Right atrium auricular region (tissue), 2 donors: Measurements from ENCODE around the gene EPSTI1. TPM values are rescaled to one million over a fixed set of nuclear protein-coding genes. Genes with fewer than 3 reads are reported as not detected.

Source experiments
- DNase-seq: peaks from one replicate; pipeline ENCODE4 v3.0.0-alpha.2; 2019; ENCODE audit warnings: low spot score
- H3K27ac ChIP-seq, 2 donors: fragments of 200-600 bp; sonication (generic); 1 replicate in 1 of 2; 2 replicates in 1 of 2; pipeline ENCODE4 v1.5.1; 2016 to 2019
- H3K27me3 ChIP-seq, 2 donors: fragments of 200-600 bp; sonication (generic); one replicate each; pipeline versions ENCODE4 v1.5.1 to v1.6.0; 2017 to 2019
- H3K36me3 ChIP-seq: fragments of 200-600 bp; sonication (generic); one replicate; pipeline ENCODE4 v1.5.1; 2016
- H3K4me1 ChIP-seq, 2 donors: fragments of 200-600 bp; sonication (generic); one replicate each; pipeline versions ENCODE4 v1.5.1 to v1.6.0; 2017 to 2019
- H3K4me3 ChIP-seq, 2 donors: fragments of 200-600 bp; sonication (generic); 1 replicate in 1 of 2; 2 replicates in 1 of 2; pipeline ENCODE4 v1.5.1; 2017 to 2019; ENCODE audit warnings: mild to moderate bottlenecking in 1 of 2, moderate library complexity in 1 of 2
- H3K9me3 ChIP-seq, 2 donors: fragments of 200-600 bp; sonication (generic); one replicate each; pipeline ENCODE4 v1.5.1; 2019
- total RNA-seq, 2 donors: library from RNA; depleted of rRNA; stranded (reverse); fragments of >200 nt; gene quantifications; one replicate each; pipeline ENCODE4 v1.1.0, GENCODE V29; 2016
- TF ChIP-seq, protein P1 (sequence below), 2 donors: fragments of 200-600 bp; sonication (generic); IDR thresholded peaks; one replicate each; pipeline ENCODE4 v1.5.1; 2019; ENCODE audit warnings: antibody characterized with exemption in 2 of 2

The EPSTI1 gene
- total RNA-seq, 2 donors from 2014 or later: 3.1 to 3.9 TPM

- H3K9me3 ChIP-seq: no peaks in the 10 kb centered on the region
- no peaks in the 10 kb centered on the region for H3K27me3 ChIP-seq
- no peak overlapping the region for H3K4me3 ChIP-seq
- no peak overlapping the region for H3K27ac ChIP-seq
- no peak for DNase-seq
- TF ChIP-seq, protein P1, sequence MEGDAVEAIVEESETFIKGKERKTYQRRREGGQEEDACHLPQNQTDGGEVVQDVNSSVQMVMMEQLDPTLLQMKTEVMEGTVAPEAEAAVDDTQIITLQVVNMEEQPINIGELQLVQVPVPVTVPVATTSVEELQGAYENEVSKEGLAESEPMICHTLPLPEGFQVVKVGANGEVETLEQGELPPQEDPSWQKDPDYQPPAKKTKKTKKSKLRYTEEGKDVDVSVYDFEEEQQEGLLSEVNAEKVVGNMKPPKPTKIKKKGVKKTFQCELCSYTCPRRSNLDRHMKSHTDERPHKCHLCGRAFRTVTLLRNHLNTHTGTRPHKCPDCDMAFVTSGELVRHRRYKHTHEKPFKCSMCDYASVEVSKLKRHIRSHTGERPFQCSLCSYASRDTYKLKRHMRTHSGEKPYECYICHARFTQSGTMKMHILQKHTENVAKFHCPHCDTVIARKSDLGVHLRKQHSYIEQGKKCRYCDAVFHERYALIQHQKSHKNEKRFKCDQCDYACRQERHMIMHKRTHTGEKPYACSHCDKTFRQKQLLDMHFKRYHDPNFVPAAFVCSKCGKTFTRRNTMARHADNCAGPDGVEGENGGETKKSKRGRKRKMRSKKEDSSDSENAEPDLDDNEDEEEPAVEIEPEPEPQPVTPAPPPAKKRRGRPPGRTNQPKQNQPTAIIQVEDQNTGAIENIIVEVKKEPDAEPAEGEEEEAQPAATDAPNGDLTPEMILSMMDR (IDR thresholded peaks at IDR 0.05): no peak
- no peaks in the 10 kb centered on the region for H3K36me3 ChIP-seq
- peaks cover 0 to 4% of the 10 kb centered on the region in 2 donors for H3K4me1 ChIP-seq
Measured at GRCh38 chr13:42984691-42985090, 7.3 kb downstream of the EPSTI1 start.

GRCh38 chr13:42984026-42984425 lies 8.0 kb downstream of the EPSTI1 start:
- H3K4me3 ChIP-seq: no peak overlapping the region
- peaks cover 0 to 4% of the 10 kb centered on the region in 2 donors for H3K4me1 ChIP-seq
- no peaks in the 10 kb centered on the region for H3K27me3 ChIP-seq
- TF ChIP-seq, protein P1 (IDR thresholded peaks at IDR 0.05): no peak
- no peaks in the 10 kb centered on the region for H3K9me3 ChIP-seq
- no peaks in the 10 kb centered on the region for H3K36me3 ChIP-seq
- no peak overlapping the region for H3K27ac ChIP-seq
- DNase-seq: no peak

DNA sequence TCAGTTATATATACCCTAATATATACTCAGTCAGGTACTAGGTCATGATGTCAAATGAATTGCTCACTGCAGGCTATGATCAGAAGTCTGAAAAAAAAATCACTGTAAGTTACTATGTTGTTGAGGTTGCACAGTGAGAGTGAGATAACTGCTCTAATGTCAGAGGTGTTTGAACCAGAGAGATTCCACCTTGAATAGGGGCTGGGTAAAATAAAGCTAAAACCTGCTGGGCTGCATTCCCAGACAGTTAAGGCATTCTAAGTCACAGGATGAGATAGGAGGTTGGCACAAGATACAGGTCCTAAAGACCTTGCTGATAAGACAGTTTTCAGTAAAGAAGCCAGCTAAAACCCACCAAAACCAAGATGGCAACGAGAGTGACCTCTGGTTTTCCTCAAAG lies 10.2 kb downstream of the EPSTI1 start:
- no peaks in the 10 kb centered on the region for H3K9me3 ChIP-seq
- no peak for DNase-seq
- no peaks in the 10 kb centered on the region for H3K36me3 ChIP-seq
- TF ChIP-seq, protein P1 (IDR thresholded peaks at IDR 0.05): no peak
- H3K4me1 ChIP-seq: peaks cover 0 to 4% of the 10 kb centered on the region in 2 donors
- no peaks in the 10 kb centered on the region for H3K27me3 ChIP-seq
- H3K4me3 ChIP-seq: no peak overlapping the region
- no peak overlapping the region for H3K27ac ChIP-seq

GRCh38 chr13:42981317-42981716 lies 10.7 kb downstream of the EPSTI1 start:
- Histone ChIP-seq H3K27ac (no peak overlapping the region), H3K4me1 (peaks cover 0 to 4% of the 10 kb centered on the region in 2 donors), H3K9me3 (no peaks in the 10 kb centered on the region), H3K36me3 (no peaks in the 10 kb centered on the region), H3K27me3 (no peaks in the 10 kb centered on the region), H3K4me3 (no peak overlapping the region)
- TF ChIP-seq, protein P1 (IDR thresholded peaks at IDR 0.05): no peak
- DNase-seq: no peak

GRCh38 chr13:42977219-42977659 lies 14.8 kb downstream of the EPSTI1 start:
- DNase-seq: no peak
- Histone ChIP-seq H3K9me3 (no peaks in the 10 kb centered on the region), H3K36me3 (no peaks in the 10 kb centered on the region), H3K4me1 (no peaks in the 10 kb centered on the region), H3K27me3 (no peaks in the 10 kb centered on the region), H3K27ac (no peak overlapping the region), H3K4me3 (no peak overlapping the region)
- TF ChIP-seq, protein P1 (IDR thresholded peaks at IDR 0.05): no peak

DNA sequence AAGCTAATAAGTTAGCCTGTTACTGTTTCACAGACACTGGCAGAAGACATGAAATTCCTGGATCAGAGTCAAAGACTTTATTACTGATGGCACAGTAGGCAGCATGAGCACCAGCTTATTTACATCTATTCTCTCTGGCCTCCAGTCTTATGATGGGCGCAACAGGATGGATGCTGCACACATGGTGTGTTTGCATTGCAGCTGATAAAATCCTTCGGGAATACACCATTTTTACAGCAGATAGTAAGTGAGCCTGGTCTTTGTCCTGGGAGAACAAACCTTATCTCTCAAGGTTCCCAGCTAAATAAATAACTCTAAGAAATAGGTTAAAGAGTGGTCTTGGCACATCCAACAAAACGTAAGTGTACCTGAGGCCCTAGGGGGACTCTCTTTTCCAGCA lies 16.0 kb downstream of the EPSTI1 start:
- Histone ChIP-seq H3K9me3 (no peaks in the 10 kb centered on the region), H3K27ac (no peak overlapping the region), H3K36me3 (no peaks in the 10 kb centered on the region), H3K4me3 (no peak overlapping the region), H3K4me1 (no peaks in the 10 kb centered on the region), H3K27me3 (no peaks in the 10 kb centered on the region)
- TF ChIP-seq, protein P1 (IDR thresholded peaks at IDR 0.05): no peak
- DNase-seq: no peak
